Nephron (organoid): ENCODE data around the gene PSENEN.
A peak's percentile ranks its signal among the peaks of the same experiment; 100 is the strongest.

Source experiments
- H3K27ac Mint-ChIP-seq, 3 experiments: 2 replicates each; pipeline ENCODE4 v1.8.0; 2020; ENCODE audit warnings: mixed read lengths in 3 of 3, mild to moderate bottlenecking in 2 of 3, moderate library complexity in 1 of 3
- H3K27me3 Mint-ChIP-seq: 2 replicates; pipeline ENCODE4 v1.8.0; 2021; ENCODE audit warnings: low read depth, mild to moderate bottlenecking, moderate library complexity, mixed read lengths
- H3K36me3 Mint-ChIP-seq: 2 replicates; pipeline ENCODE4 v1.8.0; 2020; ENCODE audit warnings: low read depth, mixed read lengths
- H3K4me1 Mint-ChIP-seq: 2 replicates; pipeline ENCODE4 v1.8.0; 2020; ENCODE audit warnings: mixed read lengths
- H3K4me3 Mint-ChIP-seq, 3 experiments: 2 replicates each; pipeline ENCODE4 v1.8.0; 2020; ENCODE audit warnings: mild to moderate bottlenecking in 3 of 3, mixed read lengths in 3 of 3, moderate library complexity in 2 of 3
- H3K9me3 Mint-ChIP-seq: 2 replicates; pipeline ENCODE4 v1.8.0; 2020; ENCODE audit warnings: mixed read lengths
- CTCF ChIP-seq, 3 experiments: fragments of 200-600 bp; sonication (generic); IDR thresholded peaks; one replicate each; pipeline ENCODE4 v1.5.0; 2021; ENCODE audit warnings: antibody characterized with exemption in 3 of 3; ENCODE audit not compliant: unreplicated experiment in 3 of 3

Gene PSENEN

DNA sequence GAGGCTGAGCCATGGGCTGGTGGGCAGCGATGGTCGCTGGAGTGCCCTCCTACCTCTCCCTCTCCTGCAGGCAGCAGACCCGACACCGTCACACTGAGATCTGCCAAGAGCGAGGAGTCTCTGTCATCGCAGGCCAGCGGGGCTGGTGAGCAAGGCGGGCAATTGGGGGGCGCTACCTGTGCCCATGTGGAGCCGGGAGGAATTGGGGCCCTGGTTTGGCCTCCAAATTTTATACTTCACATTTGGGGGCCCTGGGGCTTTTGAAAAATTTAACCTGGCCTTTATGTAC, 39.8 kb downstream of the PSENEN start:
- Mint-ChIP-seq H3K9me3 (no peaks in the 10 kb centered on the region), H3K4me3 (no peak overlapping the region), H3K27ac (no peak overlapping the region), H3K36me3 (peaks cover 22% of the 10 kb centered on the region), H3K27me3 (peaks cover 6% of the 10 kb centered on the region), H3K4me1 (no peaks in the 10 kb centered on the region)
- no peak for TF ChIP-seq CTCF (IDR thresholded peaks at IDR 0.05; ENCODE audit: unreplicated experiment in 3 of 3)

GRCh38 chr19:35786299-35787160, 41.1 kb downstream of the PSENEN start:
- no peaks in the 10 kb centered on the region for H3K4me1 Mint-ChIP-seq
- peaks cover 6% of the 10 kb centered on the region for H3K27me3 Mint-ChIP-seq
- peak overlapping the region in 1 of 3 experiments; percentile 52 for H3K27ac Mint-ChIP-seq
- peaks cover 18% of the 10 kb centered on the region for H3K36me3 Mint-ChIP-seq
- TF ChIP-seq CTCF (IDR thresholded peaks at IDR 0.05; ENCODE audit: unreplicated experiment in 3 of 3) = no peak
- H3K4me3 Mint-ChIP-seq = no peak overlapping the region
- no peaks in the 10 kb centered on the region for H3K9me3 Mint-ChIP-seq

GRCh38 chr19:35787227-35787799, 41.9 kb downstream of the PSENEN start:
- H3K9me3 Mint-ChIP-seq = no peaks in the 10 kb centered on the region
- no peaks in the 10 kb centered on the region for H3K4me1 Mint-ChIP-seq
- no peak overlapping the region for H3K27ac Mint-ChIP-seq
- TF ChIP-seq CTCF (IDR thresholded peaks at IDR 0.05; ENCODE audit: unreplicated experiment in 3 of 3) = no peak
- H3K36me3 Mint-ChIP-seq = peaks cover 15% of the 10 kb centered on the region
- no peak overlapping the region for H3K4me3 Mint-ChIP-seq
- H3K27me3 Mint-ChIP-seq = peaks cover 6% of the 10 kb centered on the region

DNA sequence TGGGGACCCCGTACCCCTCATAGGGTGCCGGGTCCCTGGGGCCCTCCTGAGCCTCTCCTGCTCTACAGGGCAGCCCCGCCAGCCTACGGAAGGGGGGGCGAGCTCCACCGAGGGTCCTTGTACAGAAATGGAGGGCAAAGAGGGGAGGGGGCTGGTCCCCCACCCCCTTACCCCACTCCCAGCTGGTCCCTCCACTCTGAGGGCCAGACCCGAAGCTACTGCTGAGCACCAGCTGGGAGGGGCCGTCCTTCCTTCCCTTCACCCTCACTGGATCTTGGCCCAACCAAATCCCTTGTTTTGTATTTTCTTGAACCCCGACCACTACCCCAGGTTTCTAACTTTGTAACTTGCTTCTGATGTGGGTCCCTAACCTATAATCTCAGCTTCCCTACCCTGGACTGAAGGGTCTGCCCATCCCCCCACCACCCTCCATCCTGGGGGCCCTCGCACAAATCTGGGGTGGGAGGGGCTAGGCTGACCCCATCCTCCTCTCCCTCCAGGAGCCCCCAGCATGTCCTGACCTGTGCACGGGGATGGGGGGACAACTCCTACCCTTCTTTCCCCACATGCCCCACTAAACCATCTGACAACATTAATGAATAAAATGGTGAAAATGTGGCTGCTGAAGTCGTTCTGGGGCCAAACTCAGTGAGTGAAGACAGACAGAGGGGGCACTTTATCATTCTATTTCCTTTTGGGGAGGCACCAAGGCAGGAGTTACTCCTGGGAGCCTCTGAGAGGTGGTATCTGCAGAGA, 42.9 kb downstream of the PSENEN start:
- Mint-ChIP-seq H3K4me1 (no peaks in the 10 kb centered on the region), H3K36me3 (peaks cover 6% of the 10 kb centered on the region), H3K27ac (no peak overlapping the region), H3K4me3 (no peak overlapping the region), H3K27me3 (no peaks in the 10 kb centered on the region), H3K9me3 (no peaks in the 10 kb centered on the region)
- no peak for TF ChIP-seq CTCF (IDR thresholded peaks at IDR 0.05; ENCODE audit: unreplicated experiment in 3 of 3)

DNA sequence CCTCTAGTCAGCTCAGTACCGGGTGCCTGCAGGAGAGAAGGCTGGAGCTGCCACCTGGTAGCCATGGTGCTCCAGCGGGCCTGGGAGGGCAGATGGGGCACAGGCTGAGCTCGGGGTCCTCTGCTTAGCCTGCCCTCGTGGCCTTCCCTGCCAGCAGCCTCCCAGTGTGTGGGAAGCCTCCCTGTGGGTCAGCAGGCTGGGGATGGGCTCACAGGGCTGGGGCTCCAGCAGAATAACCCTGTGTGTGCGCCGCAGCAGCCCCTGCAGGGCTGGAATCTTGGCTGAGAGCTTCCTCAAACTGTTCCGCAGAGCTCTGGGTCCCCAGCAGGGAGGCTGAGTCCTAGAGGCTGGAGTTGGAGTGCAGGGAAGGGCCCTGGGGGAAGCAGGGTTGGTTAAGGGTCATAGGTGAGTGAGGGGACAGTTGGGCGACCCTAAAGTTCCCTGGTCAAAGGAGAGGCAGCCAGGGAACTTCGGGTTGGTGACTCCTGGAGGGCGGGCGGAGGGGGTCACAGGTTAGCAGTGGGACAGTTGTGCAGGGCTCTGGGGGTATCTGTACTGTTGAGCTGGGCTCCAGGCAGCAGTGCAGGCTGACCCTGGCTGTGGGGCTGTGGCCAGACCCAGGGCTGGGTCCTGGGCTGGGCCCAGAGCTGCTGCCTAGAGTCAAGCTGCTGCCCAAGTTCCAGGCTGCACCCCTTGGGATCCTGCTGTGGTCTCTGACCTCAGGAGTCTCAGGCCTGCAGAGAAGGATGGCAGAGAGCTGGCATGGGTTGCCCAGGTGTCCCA, 43.9 kb downstream of the PSENEN start:
- Mint-ChIP-seq H3K27ac (no peak overlapping the region), H3K9me3 (no peaks in the 10 kb centered on the region), H3K4me1 (no peaks in the 10 kb centered on the region), H3K27me3 (peaks cover 3% of the 10 kb centered on the region), H3K36me3 (peaks cover 4% of the 10 kb centered on the region), H3K4me3 (no peak overlapping the region)
- TF ChIP-seq CTCF (IDR thresholded peaks at IDR 0.05; ENCODE audit: unreplicated experiment in 3 of 3) = no peak
